GM18858 (cell line): ENCODE data around the gene RPS5.
A peak's percentile ranks its signal among the peaks of the same experiment; 100 is the strongest.
"Not testable (repeated sequence)": the region's sequence is repeated elsewhere in the genome, so short reads cannot be mapped to it uniquely, and the experiment has no call there.

Experiments used
- ATAC-seq: cut with Tn5 transposase; IDR thresholded peaks from one replicate; pipeline ENCODE4 v1.9.1; 2021; ENCODE audit not compliant: unreplicated experiment

Gene RPS5

DNA sequence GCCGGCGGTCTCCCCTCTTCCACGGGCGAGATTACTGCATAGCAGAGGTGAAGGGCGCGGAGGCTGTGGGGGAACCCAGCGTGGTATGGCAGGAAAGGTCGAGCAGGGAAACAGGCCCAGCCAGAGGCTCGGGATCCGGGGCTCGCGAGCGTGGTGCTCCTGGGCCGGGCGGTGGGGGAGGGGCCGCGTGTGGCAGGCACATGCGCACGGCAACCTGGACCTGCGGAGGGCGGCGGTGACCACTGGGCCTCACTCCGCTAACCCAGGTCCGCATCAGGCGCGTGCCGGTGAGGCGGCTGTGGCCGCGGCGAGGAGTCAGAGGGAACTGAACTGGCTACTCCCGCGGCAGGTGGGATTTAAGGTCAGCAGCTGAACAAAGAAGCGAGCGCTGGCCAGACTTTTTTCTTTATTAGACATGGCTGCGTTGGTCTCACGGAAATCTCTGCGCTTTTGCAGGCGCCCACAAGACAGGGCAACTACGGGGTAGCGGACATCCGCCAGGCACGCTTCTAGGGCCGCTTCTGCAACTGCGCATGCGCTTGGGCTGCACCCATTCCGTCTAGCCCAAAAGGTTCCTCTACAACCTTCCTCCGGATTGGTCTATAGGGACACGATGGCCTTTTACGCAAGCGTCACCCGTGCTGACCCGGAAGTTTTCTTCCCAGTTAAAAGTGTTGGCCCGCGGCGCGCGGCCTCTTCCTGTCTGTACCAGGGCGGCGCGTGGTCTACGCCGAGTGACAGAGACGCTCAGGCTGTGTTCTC lies at the start of gene RPS5:
RPS5 (plus strand) TSS at position 694 of the 762 bp plus-strand sequence. CDS start 869 bp downstream, outside the sequence.
- peak; percentile 79 for ATAC-seq

DNA sequence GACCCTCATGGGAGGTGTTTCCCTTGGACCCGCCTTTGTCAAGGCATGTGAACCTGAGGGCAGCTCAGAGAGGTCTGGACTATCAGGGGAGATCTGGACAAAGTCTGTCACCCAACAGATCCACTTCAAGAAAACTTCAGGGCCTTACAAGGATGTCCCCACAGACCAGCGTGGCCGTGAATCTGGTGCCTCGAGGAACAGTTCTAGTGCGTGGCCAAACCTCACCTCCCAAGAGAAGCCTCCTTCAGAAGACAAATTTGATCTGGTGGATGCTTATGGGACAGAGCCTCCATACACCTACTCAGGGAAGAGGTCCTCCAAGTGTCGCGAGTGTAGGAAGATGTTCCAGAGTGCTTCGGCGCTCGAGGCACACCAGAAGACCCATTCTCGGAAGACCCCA lies 48.7 kb upstream of the RPS5 start:
- ATAC-seq, result no peak

DNA sequence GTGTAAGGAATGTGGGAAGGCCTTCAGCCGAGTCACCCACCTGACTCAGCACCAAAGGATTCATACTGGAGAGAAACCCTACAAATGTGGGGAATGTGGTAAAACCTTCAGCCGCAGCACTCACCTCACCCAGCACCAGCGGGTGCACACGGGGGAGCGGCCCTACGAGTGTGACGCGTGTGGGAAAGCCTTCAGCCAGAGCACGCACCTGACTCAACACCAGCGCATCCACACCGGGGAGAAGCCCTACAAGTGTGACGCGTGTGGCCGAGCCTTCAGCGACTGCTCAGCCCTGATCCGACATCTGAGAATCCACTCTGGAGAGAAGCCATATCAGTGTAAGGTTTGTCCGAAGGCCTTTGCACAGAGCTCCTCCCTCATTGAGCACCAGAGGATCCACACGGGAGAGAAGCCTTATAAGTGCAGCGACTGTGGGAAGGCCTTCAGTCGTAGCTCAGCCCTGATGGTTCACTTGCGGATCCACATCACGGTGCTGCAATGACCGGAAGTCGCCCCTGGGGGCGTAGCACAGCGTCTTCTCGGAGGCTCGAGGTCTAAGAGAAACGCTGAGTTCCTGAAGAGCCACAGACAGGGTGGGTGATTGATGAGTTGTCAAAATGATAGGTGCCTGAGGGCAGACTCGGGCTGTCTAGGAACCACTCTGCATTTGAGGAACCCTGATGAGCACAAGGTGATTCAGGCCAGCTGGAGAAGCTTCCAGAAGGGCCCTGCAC lies 48.1 kb upstream of the RPS5 start:
- no peak for ATAC-seq

DNA sequence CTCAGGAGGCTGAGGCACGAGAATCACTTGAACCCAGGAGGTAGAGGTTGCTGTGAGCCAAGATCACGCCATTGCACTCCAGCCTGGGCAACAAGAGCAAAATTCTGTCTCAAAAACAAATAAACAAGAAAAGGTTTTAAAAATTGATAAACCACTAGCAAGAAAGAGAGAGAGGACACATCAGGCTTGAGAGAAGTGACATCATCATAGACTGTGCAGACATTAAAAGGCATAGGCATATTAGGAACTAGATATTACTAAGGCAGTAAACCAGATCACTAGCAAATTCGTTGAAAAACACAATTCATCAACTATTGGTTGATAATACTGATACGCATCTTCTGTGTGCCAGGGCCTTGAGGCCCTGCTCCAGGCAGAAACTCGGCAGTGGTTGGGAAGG lies 41.5 kb upstream of the RPS5 start:
- no peak for ATAC-seq

DNA sequence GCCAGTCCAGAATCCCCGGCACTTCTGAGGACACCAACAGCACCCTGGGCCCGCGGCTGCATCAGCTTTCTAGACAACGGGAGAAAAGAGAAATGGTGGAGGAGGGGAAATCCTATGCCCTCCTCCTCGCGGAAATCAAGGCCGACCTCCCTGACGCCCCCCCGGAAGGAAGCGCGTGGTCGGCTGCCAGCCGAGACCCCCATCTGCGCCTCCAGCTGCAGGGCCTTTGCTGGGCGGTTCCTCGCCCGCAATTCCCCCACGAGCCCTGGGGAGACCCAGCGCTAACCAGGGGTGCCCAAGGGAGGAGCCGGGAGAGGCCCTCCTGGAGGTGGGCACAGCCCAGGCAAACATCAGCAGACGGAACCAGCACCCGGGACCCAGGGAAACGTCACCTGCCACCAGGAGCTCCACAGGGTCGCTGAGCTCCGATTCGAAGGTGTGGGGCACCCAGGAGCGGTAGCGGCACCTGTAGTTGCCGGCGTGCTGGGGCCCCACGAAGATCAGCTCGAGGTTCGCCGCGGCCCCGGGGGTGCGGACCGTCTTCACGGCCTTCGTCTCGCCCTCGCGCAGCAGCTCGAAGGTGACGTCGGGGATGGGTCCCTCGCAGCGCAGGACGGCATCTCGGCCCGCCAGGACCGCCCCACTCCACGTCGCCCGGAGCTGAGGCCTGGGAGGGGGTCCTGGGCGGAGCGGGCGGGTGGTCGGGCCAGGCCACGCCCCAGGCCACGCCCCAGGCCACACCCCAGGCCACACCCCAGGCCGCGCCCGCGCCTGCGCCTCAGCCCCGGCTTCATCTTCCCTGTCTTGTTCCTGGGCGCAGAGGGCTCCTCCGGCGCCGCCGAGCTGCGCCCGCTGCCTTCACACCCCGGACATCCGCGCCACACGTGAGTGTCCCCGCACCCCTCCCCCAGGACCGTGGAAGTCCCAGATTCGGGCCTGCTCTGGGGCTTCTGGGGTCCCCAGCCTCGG lies 39.8 kb upstream of the RPS5 start:
- ATAC-seq, result no peak

DNA sequence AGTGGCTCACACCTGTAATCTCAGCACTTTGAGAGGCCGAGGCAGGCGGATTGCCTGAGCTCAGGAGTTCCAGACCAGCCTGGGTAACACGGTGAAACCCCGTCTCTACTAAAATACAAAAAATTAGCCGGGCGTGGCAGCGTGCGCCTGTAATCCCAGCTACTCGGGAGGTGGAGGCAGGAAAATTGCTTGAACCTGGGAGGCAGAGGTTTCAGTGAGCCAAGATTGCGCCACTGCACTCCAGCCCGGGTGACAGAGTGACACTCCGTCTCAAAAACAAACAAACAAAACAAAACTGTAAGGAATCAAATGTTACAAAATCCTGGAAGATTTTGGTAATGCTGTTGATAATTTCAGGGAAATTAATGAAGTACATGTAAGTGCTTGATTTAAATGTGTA lies 39.0 kb upstream of the RPS5 start:
- ATAC-seq, result not testable (repeated sequence)

- no peak for ATAC-seq
Measured at GRCh38 chr19:58349590-58349989, 37.5 kb upstream of the RPS5 start.

DNA sequence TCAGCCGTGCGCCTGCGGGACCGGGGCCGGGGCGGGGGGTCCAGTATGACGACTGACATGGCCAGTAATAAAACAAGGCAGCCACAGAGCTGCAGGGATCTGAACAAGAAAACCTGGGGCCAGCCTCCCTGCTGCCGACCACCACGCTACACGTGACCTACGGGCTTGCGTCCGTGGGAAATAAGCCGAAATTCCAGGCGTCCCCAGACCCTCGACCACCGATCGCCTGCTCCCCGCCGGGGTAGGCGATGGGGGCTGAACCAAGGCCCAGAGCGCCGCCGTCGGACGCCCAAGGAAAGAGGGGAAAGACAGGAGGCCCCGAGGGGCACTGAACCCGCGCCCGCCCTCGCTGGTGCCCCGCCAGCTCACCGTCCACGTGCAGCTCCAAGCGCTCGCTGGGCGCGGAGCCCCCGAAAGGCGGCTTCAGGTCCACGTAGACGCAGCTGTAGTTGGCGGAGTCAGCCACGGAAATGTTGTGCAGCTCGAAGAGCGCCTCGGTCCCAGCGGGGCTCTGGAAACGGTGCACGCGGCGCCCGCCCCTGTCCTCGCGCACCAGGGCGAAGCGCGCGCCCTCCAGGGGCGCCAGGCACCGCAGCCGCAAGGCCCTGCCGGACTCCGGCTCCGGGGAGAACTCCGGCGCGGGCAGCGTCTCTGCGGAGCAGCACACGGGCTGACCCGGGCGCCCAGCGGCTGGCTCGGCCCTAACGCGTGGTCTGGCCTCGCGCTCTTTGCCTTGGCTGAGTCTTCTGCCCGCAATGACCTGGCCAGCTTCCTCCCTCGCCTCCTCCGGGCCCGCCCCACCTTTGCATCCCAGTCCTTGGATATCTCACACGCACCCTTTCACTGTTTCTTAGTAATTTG lies 36.8 kb upstream of the RPS5 start:
- no peak for ATAC-seq

- no peak for ATAC-seq
Measured at GRCh38 chr19:58350871-58351557, 36.1 kb upstream of the RPS5 start.

- no peak for ATAC-seq
Measured at GRCh38 chr19:58351558-58351878, 35.6 kb upstream of the RPS5 start.

DNA sequence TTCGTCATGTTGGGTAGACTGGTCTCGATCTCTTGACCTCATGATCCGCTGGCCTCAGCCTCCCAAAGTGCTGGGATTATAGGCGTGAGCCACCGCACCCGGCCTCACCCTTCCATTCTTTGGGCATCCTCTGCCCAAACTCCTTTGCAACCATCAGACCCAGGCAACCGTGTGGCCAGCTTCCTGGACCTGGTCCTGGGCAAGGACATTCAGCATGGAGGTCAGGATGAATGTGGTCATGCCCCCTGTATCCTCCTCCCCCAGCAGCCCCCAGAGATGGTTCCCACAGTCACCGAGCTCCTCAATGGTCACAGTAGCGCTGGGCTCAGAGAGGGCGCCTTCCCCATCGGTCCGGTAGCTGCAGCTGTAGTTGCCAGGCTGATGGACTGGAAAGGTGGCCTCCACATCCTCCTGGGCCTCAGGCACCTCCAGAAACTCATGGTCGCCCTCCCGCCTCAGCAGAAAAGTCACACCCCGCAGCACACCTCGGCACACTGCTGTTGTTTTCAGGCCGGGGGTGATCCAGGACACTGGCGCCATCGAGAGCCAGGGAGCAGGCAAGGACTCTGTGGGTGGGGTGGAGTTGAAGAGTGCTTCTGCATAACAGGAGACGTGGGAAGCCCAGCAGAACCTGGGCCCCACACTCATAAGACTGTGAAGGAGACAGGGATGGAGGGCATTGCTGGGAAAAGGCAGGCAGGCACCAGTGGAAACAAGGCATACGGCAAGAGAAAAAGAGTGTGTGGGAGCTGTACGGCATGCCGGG lies 34.9 kb upstream of the RPS5 start:
- no peak for ATAC-seq

GRCh38 chr19:58352760-58353671 lies 34.1 kb upstream of the RPS5 start, which contains the start of gene A1BG:
Gene A1BG, minus strand, starts transcription at chr19:58353492. Its CDS starts 55 bp downstream, at chr19:58353437.
- no peak for ATAC-seq

DNA sequence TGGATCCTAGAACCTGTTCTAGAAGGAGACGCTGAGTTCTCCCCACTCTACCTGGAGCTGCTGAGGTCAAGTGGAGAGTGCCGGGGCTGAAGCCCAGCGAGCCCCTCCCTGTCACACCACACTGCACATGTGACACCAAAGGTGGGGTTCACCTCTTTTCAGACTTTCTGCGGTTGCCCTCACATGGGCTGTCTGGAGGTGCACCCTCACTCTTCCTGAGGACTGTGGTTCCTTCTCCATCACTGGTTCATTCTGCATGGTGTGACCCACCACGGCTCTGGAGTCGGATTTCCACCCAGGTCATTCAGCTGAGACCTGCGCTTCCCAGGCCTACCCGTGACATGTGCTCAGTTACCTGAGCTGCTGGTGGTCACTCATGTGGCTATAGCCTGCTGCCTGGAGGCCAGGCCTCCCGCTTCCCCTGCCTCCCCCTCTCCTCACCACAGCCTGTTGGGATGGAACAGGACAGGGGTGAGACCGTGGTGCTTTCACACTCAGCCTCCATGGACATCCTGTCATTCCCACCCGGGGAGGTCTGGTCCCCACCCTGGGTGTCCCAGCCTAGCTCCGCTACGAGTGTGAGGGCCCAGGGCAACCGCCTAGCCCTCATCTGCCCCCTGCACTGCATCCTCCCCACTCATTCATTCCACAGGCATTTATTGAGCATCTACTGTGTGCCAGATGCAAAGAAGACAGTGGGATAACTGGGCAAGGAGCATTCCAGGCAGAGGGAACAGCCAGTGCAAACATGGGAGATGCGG lies 33.2 kb upstream of the RPS5 start:
- no peak for ATAC-seq

- ATAC-seq, result no peak
Measured at GRCh38 chr19:58354478-58355030, 32.5 kb upstream of the RPS5 start.

- no peak for ATAC-seq
Measured at GRCh38 chr19:58355215-58355796, 31.8 kb upstream of the RPS5 start.

- no peak for ATAC-seq
Measured at GRCh38 chr19:58355908-58356765, 30.9 kb upstream of the RPS5 start.
